A549 (cell line): Measurements from ENCODE around the gene LSS. TPM values are rescaled to one million over a fixed set of nuclear protein-coding genes. Genes with fewer than 3 reads are reported as not detected.

Experiments used
- ATAC-seq, 2 experiments: fragments of 200-7000 bp in 1 of 2; fragments of >200 bp in 1 of 2; cut with Nextera tagmentation in 1 of 2; cut with Tn5 transposase in 1 of 2; 3 replicates each; pipeline versions ENCODE4 v1.8.0 to v1.9.1; 2018 to 2020; ENCODE audit warnings: mild to moderate bottlenecking in 1 of 2, moderate library complexity in 1 of 2
- CTCF ChIA-PET: fragments of 300-600 bp; sonication (Branson Sonifier 250); formaldehyde crosslinking; extraction: SDS; loops from one replicate; lab custom pipeline; 2021; ENCODE audit warnings: antibody characterized with exemption, inconsistent platforms; lab: Yijun Ruan, JAX
- POLR2A ChIA-PET: fragments of 350-600 bp; formaldehyde crosslinking; extraction: SDS; loops from one replicate; lab custom pipeline; 2021; ENCODE audit warnings: antibody characterized with exemption, inconsistent platforms; lab: Yijun Ruan, JAX
- DNase-seq, 2 experiments: peaks; one replicate each; pipeline versions ENCODE4 v3.0.0 to v3.0.0-alpha.2; 2011 to 2016; ENCODE audit warnings: low read depth in 1 of 2, low spot score in 1 of 2
- FAIRE-seq: peaks from 2 replicates; lab custom pipeline; 2011; peaks lifted over from hg19 to GRCh38; lab: Jason Lieb, UNC
- H3K27ac ChIP-seq, 2 experiments: fragments of >200 bp; sonication (Bioruptor Twin); formaldehyde crosslinking; 3 replicates each; pipeline ENCODE4 v1.5.1; 2016 to 2017
- H3K4me1 ChIP-seq: fragments of >200 bp; sonication (Bioruptor Twin); formaldehyde crosslinking; 3 replicates; pipeline ENCODE4 v1.6.1; 2016
- H3K4me2 ChIP-seq: fragments of >200 bp; sonication (Bioruptor Twin); formaldehyde crosslinking; 3 replicates; pipeline ENCODE4 v1.6.1; 2016
- H3K4me3 ChIP-seq: fragments of >200 bp; sonication (Bioruptor Twin); formaldehyde crosslinking; 3 replicates; pipeline ENCODE4 v1.5.1; 2016
- H3K9me3 ChIP-seq: fragments of >200 bp; sonication (Bioruptor Twin); formaldehyde crosslinking; 3 replicates; pipeline ENCODE4 v1.6.1; 2016
- ATOH8 ChIP-seq: fragments of 250-450 bp; sonication (Bioruptor Pico); IDR thresholded peaks from 2 replicates; pipeline ENCODE4 v1.5.0; 2020; ENCODE audit warnings: low read depth, mild to moderate bottlenecking, moderate library complexity
- BHLHE40 ChIP-seq: IDR thresholded peaks from 2 replicates; pipeline ENCODE4 v1.6.1; 2012; ENCODE audit warnings: low read depth, low read length, inconsistent platforms
- CEBPB ChIP-seq, 2 experiments: fragments of >200 bp in 1 of 2; sonication (Bioruptor Twin) in 1 of 2; formaldehyde crosslinking in 1 of 2; IDR thresholded peaks; 2 replicates each; pipeline ENCODE4 v1.6.1; 2012 to 2016
- CTCF ChIP-seq: fragments of >200 bp; sonication (Bioruptor Twin); formaldehyde crosslinking; IDR thresholded peaks from 3 replicates; pipeline ENCODE4 v1.5.1; 2016
- EHF ChIP-seq: fragments of 250-450 bp; sonication (Bioruptor Pico); IDR thresholded peaks from 2 replicates; pipeline ENCODE4 v1.5.0; 2020; ENCODE audit warnings: mild to moderate bottlenecking
- EP300 ChIP-seq, 2 experiments: fragments of >200 bp; sonication (Bioruptor Twin); formaldehyde crosslinking; IDR thresholded peaks; 2 replicates in 1 of 2; 3 replicates in 1 of 2; pipeline ENCODE4 v1.6.1; 2016 to 2017
- FOSB ChIP-seq: fragments of 250-450 bp; sonication (Bioruptor Pico); IDR thresholded peaks from 2 replicates; pipeline ENCODE4 v1.5.0; 2020; ENCODE audit warnings: mild to moderate bottlenecking, moderate library complexity
- HDAC2 ChIP-seq: fragments of 200-600 bp; sonication (generic); IDR thresholded peaks from 2 replicates; pipeline ENCODE4 v1.6.1; 2016
- HMGXB4 ChIP-seq: fragments of 250-450 bp; sonication (Bioruptor Pico); IDR thresholded peaks from 2 replicates; pipeline ENCODE4 v1.5.0; 2021; ENCODE audit warnings: mild to moderate bottlenecking, moderate library complexity, borderline replicate concordance
- KDM5A ChIP-seq: fragments of 200-600 bp; sonication (generic); IDR thresholded peaks from 2 replicates; pipeline ENCODE4 v1.6.1; 2016; ENCODE audit warnings: antibody characterized with exemption, mild to moderate bottlenecking
- MAFK ChIP-seq: fragments of 450-650 bp; IDR thresholded peaks from 2 replicates; pipeline ENCODE4 v1.6.1; 2014; ENCODE audit not compliant: partially characterized antibody
- MAZ ChIP-seq: fragments of 150-350 bp; IDR thresholded peaks from 2 replicates; pipeline ENCODE4 v1.6.1; 2014; ENCODE audit warnings: antibody characterized with exemption, low read depth, low read length, borderline replicate concordance
- NFE2L2 ChIP-seq: fragments of 150-350 bp; conservative IDR thresholded peaks from 2 replicates; pipeline ENCODE4 v1.6.1; 2014; ENCODE audit warnings: low read length
- NPAS2 ChIP-seq: fragments of 250-450 bp; sonication (Bioruptor Pico); IDR thresholded peaks from 2 replicates; pipeline ENCODE4 v1.8.0; 2022; ENCODE audit warnings: mild to moderate bottlenecking, moderate library complexity, borderline replicate concordance
- POLR2A ChIP-seq: IDR thresholded peaks from 2 replicates; pipeline ENCODE4 v1.6.1; 2012; ENCODE audit warnings: mild to moderate bottlenecking, low read length
- POLR2AphosphoS2 ChIP-seq: conservative IDR thresholded peaks from 2 replicates; pipeline ENCODE4 v1.6.1; 2012; ENCODE audit warnings: low read length, improper control_type of control experiment, inconsistent platforms
- RAD21 ChIP-seq, 2 experiments: fragments of >200 bp in 1 of 2; sonication (Bioruptor Twin) in 1 of 2; formaldehyde crosslinking in 1 of 2; IDR thresholded peaks in 1 of 2; conservative IDR thresholded peaks in 1 of 2; 2 replicates in 1 of 2; 3 replicates in 1 of 2; pipeline ENCODE4 v1.6.1; 2012 to 2018; ENCODE audit warnings: inconsistent platforms in 1 of 2
- RCOR1 ChIP-seq: fragments of 150-350 bp; IDR thresholded peaks from 2 replicates; pipeline ENCODE4 v1.6.1; 2014; ENCODE audit warnings: antibody characterized with exemption, low read length, low read depth
- RFX5 ChIP-seq: fragments of 450-650 bp; IDR thresholded peaks from 2 replicates; pipeline ENCODE4 v1.7.1; 2014; ENCODE audit warnings: antibody characterized with exemption, mild to moderate bottlenecking, moderate library complexity
- TP53 ChIP-seq: fragments of 250-450 bp; sonication (Bioruptor Pico); IDR thresholded peaks from 2 replicates; pipeline ENCODE4 v1.5.0; 2021; ENCODE audit warnings: mild to moderate bottlenecking, moderate library complexity
- ZC3H11A ChIP-seq: fragments of 450-650 bp; IDR thresholded peaks from 2 replicates; pipeline ENCODE4 v1.6.1; 2014; ENCODE audit warnings: antibody characterized with exemption, mild to moderate bottlenecking
- ZFP36 ChIP-seq: fragments of 450-650 bp; IDR thresholded peaks from 2 replicates; pipeline ENCODE4 v1.6.1; 2014; ENCODE audit warnings: borderline replicate concordance; ENCODE audit not compliant: partially characterized antibody
- ZSCAN20 ChIP-seq: fragments of 250-450 bp; sonication (Bioruptor Pico); IDR thresholded peaks from 2 replicates; pipeline ENCODE4 v1.8.0; 2022; ENCODE audit warnings: mild to moderate bottlenecking, moderate library complexity
- WGBS: methylation state at CpG from one replicate; pipeline ENCODE4 v1.1.6; 2017; ENCODE audit errors: missing lambda C conversion rate; 5-methylcytosine and 5-hydroxymethylcytosine counted together
- polyA plus RNA-seq, 4 experiments: library from polyadenylated mRNA; depleted of rRNA in 3 of 4; stranded (reverse); fragments of >200 nt; fragmentation: RNase III in 1 of 4; extraction: RNeasy Plus Mini Kit Qiagen cat#74134 plus additional on column Dnase treatment in 1 of 4; gene quantifications; 2 replicates in 3 of 4; 3 replicates in 1 of 4; pipeline ENCODE4 v1.2.3, GENCODE V29; 2011 to 2017
- TF ChIP-seq, protein P1 (sequence below): fragments of 450-650 bp; IDR thresholded peaks from 2 replicates; pipeline ENCODE4 v1.6.1; 2014; ENCODE audit warnings: antibody characterized with exemption
- TF ChIP-seq, protein P2 (sequence below): IDR thresholded peaks from 2 replicates; pipeline ENCODE4 v1.6.1; 2012
- TF ChIP-seq, protein P3 (sequence below): fragments of >200 bp; sonication (Bioruptor Twin); formaldehyde crosslinking; IDR thresholded peaks from 2 replicates; pipeline ENCODE4 v1.6.1; 2016
- TF ChIP-seq, protein P4 (sequence below): IDR thresholded peaks from 2 replicates; pipeline ENCODE4 v1.6.1; 2012

The LSS gene
- polyA plus RNA-seq, 2 of the 4 experiments (the other 2 are of a cell fraction), result 9.5 to 22.0 TPM

- no peak for DNase-seq
- Histone ChIP-seq H3K27ac (no peak overlapping the region), H3K4me3 (no peak overlapping the region), H3K4me2 (no peak overlapping the region), H3K4me1 (no peaks in the 10 kb centered on the region), H3K9me3 (peaks cover 10% of the 10 kb centered on the region; the same call in 2 of the 3 replicates)
- POLR2A ChIA-PET, result no interaction called here
- FAIRE-seq, result no peak
- CTCF ChIA-PET, result no interaction called here
- 67% methylated on average over 8 of the region's 19 CpGs for WGBS
- TF ChIP-seq, protein P1, sequence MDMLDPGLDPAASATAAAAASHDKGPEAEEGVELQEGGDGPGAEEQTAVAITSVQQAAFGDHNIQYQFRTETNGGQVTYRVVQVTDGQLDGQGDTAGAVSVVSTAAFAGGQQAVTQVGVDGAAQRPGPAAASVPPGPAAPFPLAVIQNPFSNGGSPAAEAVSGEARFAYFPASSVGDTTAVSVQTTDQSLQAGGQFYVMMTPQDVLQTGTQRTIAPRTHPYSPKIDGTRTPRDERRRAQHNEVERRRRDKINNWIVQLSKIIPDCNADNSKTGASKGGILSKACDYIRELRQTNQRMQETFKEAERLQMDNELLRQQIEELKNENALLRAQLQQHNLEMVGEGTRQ, result no peak
- TF ChIP-seq RFX5 (no peak), POLR2A (no peak), CTCF (no peak), EHF (CRISPR knock-in tag) (no peak), CEBPB (IDR thresholded peaks at IDR 0.05) (no peak), ZFP36 (no peak), MAFK (no peak), BHLHE40 (no peak), ZC3H11A (no peak), POLR2AphosphoS2 (no peak), EP300 (IDR thresholded peaks at IDR 0.05) (no peak), RCOR1 (no peak)
- TF ChIP-seq, protein P2, sequence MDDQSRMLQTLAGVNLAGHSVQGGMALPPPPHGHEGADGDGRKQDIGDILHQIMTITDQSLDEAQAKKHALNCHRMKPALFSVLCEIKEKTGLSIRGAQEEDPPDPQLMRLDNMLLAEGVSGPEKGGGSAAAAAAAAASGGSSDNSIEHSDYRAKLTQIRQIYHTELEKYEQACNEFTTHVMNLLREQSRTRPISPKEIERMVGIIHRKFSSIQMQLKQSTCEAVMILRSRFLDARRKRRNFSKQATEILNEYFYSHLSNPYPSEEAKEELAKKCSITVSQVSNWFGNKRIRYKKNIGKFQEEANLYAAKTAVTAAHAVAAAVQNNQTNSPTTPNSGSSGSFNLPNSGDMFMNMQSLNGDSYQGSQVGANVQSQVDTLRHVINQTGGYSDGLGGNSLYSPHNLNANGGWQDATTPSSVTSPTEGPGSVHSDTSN, result no peak
- TF ChIP-seq, protein P3, sequence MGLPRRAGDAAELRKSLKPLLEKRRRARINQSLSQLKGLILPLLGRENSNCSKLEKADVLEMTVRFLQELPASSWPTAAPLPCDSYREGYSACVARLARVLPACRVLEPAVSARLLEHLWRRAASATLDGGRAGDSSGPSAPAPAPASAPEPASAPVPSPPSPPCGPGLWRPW, result no peak
- peak in 1 of 2 experiments; percentile 30; a peak in 2 of 6 replicates for ATAC-seq
Observed at GRCh38 chr21:46181436-46181835, 47.1 kb downstream of the LSS start.

- no peak overlapping the region for H3K27ac ChIP-seq
- H3K4me2 ChIP-seq, result no peak overlapping the region
- no peak for FAIRE-seq
- 40% methylated on average over 1 of the region's 26 CpGs for WGBS
- POLR2A ChIA-PET, result no interaction called here
- H3K9me3 ChIP-seq, result peaks cover 10% of the 10 kb centered on the region; the same call in 2 of the 3 replicates
- no peaks in the 10 kb centered on the region for H3K4me1 ChIP-seq
- TF ChIP-seq NFE2L2, result no peak
- TF ChIP-seq FOSB (CRISPR knock-in tag), result no peak
- no peak for TF ChIP-seq RAD21 (conservative IDR thresholded peaks at IDR 0.05 in 1 of 2, IDR thresholded peaks at IDR 0.05 in 1 of 2)
- H3K4me3 ChIP-seq, result no peak overlapping the region
- DNase-seq, result no peak
- peak in 1 of 2 experiments; percentile 18; a peak in 2 of 6 replicates for ATAC-seq
- CTCF ChIA-PET, result no interaction called here
Observed at GRCh38 chr21:46180778-46181391, 47.7 kb downstream of the LSS start.

DNA sequence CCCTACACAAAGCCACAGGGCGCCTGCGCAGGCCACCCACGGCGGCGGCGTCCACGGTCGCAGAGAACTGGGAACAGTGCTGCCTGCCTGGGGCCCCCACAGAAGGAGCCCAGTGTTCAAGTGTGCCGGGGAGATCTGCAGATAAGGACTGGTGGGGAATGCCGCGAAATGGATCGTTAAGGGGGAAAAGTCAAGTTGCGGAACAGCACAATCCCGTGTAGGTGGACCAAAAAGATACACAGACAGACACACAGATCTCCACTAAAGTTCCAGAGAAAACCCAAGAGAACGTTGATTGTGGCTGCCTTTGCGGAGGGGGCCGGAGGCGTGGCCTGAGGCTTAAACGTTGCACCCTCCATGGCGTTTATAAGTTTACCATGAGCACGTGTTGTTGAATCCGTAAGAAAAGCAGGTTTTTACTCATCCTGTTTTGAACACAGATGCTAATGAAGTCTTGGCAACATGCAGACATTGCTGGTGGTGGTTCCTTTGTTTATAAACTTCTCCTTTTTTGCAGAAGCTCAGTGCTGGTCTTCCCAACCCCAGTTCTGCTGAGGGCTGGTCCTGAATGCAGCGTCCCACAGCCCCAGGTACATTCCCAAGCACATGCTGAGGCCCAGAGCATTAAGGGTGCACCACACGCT is 48.4 kb downstream of the LSS start:
- no peak for FAIRE-seq
- no peak overlapping the region for H3K27ac ChIP-seq
- no peak for ATAC-seq
- ChIA-PET CTCF (no interaction called here), POLR2A (no interaction called here)
- H3K4me3 ChIP-seq, result no peak overlapping the region
- no peaks in the 10 kb centered on the region for H3K4me1 ChIP-seq
- 65% methylated on average over 20 of the region's 24 CpGs for WGBS
- H3K9me3 ChIP-seq, result peaks cover 10% of the 10 kb centered on the region; the same call in 2 of the 3 replicates
- no peak for TF ChIP-seq KDM5A
- no peak for TF ChIP-seq NFE2L2
- no peak for TF ChIP-seq HDAC2
- TF ChIP-seq, protein P4, sequence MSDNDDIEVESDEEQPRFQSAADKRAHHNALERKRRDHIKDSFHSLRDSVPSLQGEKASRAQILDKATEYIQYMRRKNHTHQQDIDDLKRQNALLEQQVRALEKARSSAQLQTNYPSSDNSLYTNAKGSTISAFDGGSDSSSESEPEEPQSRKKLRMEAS, result no peak
- no peak for TF ChIP-seq CEBPB (IDR thresholded peaks at IDR 0.05)
- TF ChIP-seq ZC3H11A, result no peak
- TF ChIP-seq HMGXB4 (CRISPR knock-in tag), result no peak
- TF ChIP-seq TP53 (CRISPR knock-in tag), result no peak
- no peak for TF ChIP-seq NPAS2 (CRISPR knock-in tag)
- TF ChIP-seq ZSCAN20 (CRISPR knock-in tag), result no peak
- TF ChIP-seq BHLHE40, result no peak
- TF ChIP-seq ATOH8 (CRISPR knock-in tag), result no peak
- TF ChIP-seq EP300 (IDR thresholded peaks at IDR 0.05), result no peak
- TF ChIP-seq MAZ, result no peak
- DNase-seq, result no peak
- H3K4me2 ChIP-seq, result no peak overlapping the region
